ENCODE data around the gene CCDC12. TPM values are rescaled to one million over a fixed set of nuclear protein-coding genes. Genes with fewer than 3 reads are reported as not detected.

Gene CCDC12
- total RNA-seq, 1 experiment from 2014 or later, result 46.5 TPM

DNA sequence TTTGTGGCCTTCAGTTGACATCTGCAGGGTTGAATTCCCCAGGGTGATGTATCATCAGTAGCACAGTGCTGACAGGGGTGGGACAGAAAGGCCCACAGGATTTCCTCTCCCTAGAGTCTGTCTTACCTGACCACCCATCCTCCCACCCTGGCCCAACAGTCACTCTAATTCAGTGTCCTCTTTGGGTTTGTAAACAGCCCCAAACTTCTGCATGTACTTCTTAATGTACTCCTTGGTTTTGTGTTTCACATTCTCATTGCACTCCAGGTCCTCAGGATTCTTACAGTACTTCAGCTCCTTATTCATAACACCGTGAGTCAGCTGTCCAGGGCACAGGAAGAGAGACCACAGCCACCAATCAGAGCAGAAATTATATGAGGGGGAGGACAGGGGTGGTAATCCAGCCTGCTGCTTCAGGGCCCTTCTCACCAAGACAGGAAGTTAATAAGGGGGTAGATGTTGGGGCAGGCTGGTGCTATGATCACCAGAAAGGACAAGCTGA lies 40.4 kb upstream of the CCDC12 start (continued):
- TF ChIP-seq, protein P1, sequence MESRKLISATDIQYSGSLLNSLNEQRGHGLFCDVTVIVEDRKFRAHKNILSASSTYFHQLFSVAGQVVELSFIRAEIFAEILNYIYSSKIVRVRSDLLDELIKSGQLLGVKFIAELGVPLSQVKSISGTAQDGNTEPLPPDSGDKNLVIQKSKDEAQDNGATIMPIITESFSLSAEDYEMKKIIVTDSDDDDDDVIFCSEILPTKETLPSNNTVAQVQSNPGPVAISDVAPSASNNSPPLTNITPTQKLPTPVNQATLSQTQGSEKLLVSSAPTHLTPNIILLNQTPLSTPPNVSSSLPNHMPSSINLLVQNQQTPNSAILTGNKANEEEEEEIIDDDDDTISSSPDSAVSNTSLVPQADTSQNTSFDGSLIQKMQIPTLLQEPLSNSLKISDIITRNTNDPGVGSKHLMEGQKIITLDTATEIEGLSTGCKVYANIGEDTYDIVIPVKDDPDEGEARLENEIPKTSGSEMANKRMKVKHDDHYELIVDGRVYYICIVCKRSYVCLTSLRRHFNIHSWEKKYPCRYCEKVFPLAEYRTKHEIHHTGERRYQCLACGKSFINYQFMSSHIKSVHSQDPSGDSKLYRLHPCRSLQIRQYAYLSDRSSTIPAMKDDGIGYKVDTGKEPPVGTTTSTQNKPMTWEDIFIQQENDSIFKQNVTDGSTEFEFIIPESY (IDR thresholded peaks at IDR 0.05; ENCODE audit: extremely low read depth, insufficient replicate concordance, low read length), result no peak
- TF ChIP-seq, protein P2, sequence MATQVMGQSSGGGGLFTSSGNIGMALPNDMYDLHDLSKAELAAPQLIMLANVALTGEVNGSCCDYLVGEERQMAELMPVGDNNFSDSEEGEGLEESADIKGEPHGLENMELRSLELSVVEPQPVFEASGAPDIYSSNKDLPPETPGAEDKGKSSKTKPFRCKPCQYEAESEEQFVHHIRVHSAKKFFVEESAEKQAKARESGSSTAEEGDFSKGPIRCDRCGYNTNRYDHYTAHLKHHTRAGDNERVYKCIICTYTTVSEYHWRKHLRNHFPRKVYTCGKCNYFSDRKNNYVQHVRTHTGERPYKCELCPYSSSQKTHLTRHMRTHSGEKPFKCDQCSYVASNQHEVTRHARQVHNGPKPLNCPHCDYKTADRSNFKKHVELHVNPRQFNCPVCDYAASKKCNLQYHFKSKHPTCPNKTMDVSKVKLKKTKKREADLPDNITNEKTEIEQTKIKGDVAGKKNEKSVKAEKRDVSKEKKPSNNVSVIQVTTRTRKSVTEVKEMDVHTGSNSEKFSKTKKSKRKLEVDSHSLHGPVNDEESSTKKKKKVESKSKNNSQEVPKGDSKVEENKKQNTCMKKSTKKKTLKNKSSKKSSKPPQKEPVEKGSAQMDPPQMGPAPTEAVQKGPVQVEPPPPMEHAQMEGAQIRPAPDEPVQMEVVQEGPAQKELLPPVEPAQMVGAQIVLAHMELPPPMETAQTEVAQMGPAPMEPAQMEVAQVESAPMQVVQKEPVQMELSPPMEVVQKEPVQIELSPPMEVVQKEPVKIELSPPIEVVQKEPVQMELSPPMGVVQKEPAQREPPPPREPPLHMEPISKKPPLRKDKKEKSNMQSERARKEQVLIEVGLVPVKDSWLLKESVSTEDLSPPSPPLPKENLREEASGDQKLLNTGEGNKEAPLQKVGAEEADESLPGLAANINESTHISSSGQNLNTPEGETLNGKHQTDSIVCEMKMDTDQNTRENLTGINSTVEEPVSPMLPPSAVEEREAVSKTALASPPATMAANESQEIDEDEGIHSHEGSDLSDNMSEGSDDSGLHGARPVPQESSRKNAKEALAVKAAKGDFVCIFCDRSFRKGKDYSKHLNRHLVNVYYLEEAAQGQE (IDR thresholded peaks at IDR 0.05; ENCODE audit: low read depth), result no peak
- TF ChIP-seq CEBPB (IDR thresholded peaks at IDR 0.05; ENCODE audit: low read depth), result no peak

DNA sequence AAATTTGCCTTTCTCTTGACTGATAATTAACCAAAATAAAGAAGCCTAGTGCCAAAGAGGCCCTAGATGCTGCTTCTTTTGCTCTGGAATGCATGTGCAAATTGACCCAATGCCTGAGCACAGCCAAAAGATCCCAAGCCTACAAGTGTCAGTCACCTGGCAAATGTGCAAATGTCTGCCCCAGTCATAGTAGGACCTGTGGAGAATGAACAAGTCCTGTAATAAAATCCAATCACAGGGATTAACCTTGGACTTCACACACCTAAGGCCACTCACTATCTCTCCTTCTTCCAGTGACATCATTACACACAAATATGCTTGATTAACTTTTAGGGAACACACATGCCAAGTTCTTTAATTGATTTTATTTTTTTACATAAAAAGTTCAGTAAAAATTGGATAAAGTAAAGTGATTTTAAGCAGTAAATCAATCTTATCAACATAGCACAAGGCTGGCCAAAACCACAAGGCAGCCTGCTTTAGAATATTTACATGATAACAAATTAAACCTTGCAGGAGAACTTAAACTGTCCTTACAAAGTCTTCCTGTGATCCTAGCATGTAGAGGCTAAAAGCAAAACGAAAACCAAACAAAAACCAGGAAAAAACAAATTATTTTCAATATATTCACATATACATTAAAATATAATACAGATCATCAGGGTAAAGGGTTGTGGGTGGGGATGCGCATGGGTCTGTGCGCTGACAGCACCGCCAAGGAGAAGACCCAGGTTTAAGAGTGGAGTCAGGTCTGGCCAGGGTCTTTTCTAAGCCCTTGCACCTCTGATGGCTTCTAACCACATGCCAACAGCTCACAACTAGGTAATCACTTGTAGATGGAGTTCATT lies 39.8 kb upstream of the CCDC12 start:
- H3K9ac ChIP-seq (ENCODE audit: low read length), result no peak overlapping the region
- H3K9me3 ChIP-seq (ENCODE audit: control insufficient read depth in 1 of 2, insufficient read depth in 1 of 2, low read depth in 1 of 2, low read length in 2 of 2), result no peaks in the 10 kb centered on the region
- peaks cover 3 to 4% of the 10 kb centered on the region in 2 experiments; a peak in 2 of 4 replicates for H3K36me3 ChIP-seq (ENCODE audit: control insufficient read depth in 1 of 2, insufficient read depth in 2 of 2, low read length in 2 of 2)
- no peak overlapping the region for H2AFZ ChIP-seq (ENCODE audit: low read depth, low read length, poor library complexity, severe bottlenecking)
- no peaks in the 10 kb centered on the region for H4K20me1 ChIP-seq (ENCODE audit: insufficient read depth)
- DNase-seq (ENCODE audit: low read depth, low spot score), result no peak
- RAD21 ChIA-PET (ENCODE audit: low non-redundant PET in 1 of 2, low total read pairs in 2 of 2, uncharacterized antibody in 2 of 2, unreplicated experiment in 2 of 2), result no interaction called here
- H3K27ac ChIP-seq (ENCODE audit: low read depth, low read length), result no peak overlapping the region
- TF ChIP-seq POLR2AphosphoS5 (IDR thresholded peaks at IDR 0.05; ENCODE audit: low read depth, low read length), result no peak
- TF ChIP-seq TCF7L2 (IDR thresholded peaks at IDR 0.05; ENCODE audit: borderline replicate concordance, extremely low read depth, insufficient read depth, insufficient read length), result no peak
- TF ChIP-seq, protein P1 (IDR thresholded peaks at IDR 0.05; ENCODE audit: extremely low read depth, insufficient replicate concordance, low read length), result no peak
- TF ChIP-seq YY1 (IDR thresholded peaks at IDR 0.05; ENCODE audit: extremely low read depth, insufficient replicate concordance, low read depth, low read length), result no peak
- TF ChIP-seq CBX3 (IDR thresholded peaks at IDR 0.05; ENCODE audit: low read depth), result no peak
- no peak for TF ChIP-seq ZNF274 (IDR thresholded peaks at IDR 0.05; ENCODE audit: low read depth, low read length)
- TF ChIP-seq CEBPB (IDR thresholded peaks at IDR 0.05; ENCODE audit: low read depth), result no peak
- CTCF ChIA-PET, result no interaction called here
- H3K79me2 ChIP-seq (ENCODE audit: insufficient read depth, low read length), result no peaks in the 10 kb centered on the region
- peaks cover 0 to 5% of the 10 kb centered on the region in 2 experiments; a peak in 1 of 4 replicates for H3K4me1 ChIP-seq (ENCODE audit: control insufficient read depth in 1 of 2, insufficient read depth in 2 of 2, low read length in 2 of 2)
- no peaks in the 10 kb centered on the region for H3K9me2 ChIP-seq (ENCODE audit: insufficient read depth)
- intact Hi-C loops (cut with micrococcal nuclease), result no loop called here
- H3K27me3 ChIP-seq (ENCODE audit: insufficient read depth, low read length), result no peaks in the 10 kb centered on the region
- H3K4me2 ChIP-seq (ENCODE audit: low read length), result no peak overlapping the region
- POLR2A ChIA-PET, result no interaction called here
- no TSS peak for BruUV-seq (replicated peaks)
- ATAC-seq, result no peak
- H3K4me3 ChIP-seq (replicated peaks in 1 of 2; ENCODE audit: low read depth in 1 of 2, low read length in 2 of 2), result no peak overlapping the region
